Keratinocyte (primary cell): Measurements from ENCODE around the gene POMT1.

Experiments used
- CTCF ChIP-seq, 3 experiments: IDR thresholded peaks in 1 of 3; conservative IDR thresholded peaks in 1 of 3; optimal IDR thresholded peaks in 1 of 3; 2 replicates in 2 of 3; 3 replicates in 1 of 3; pipeline versions ENCODE3 to v1.5.1; 2011; ENCODE audit warnings: low read length in 3 of 3, mild to moderate bottlenecking in 3 of 3, moderate library complexity in 2 of 3, control low read depth in 1 of 3, inconsistent platforms in 1 of 3; ENCODE audit not compliant: insufficient read depth in 2 of 3; ENCODE audit errors: extremely low read depth in 1 of 3
- EZH2 ChIP-seq: IDR thresholded peaks from one replicate; pipeline ENCODE4 v1.6.1; 2012; ENCODE audit warnings: inconsistent platforms, mild to moderate bottlenecking, low read length, moderate library complexity

DNA sequence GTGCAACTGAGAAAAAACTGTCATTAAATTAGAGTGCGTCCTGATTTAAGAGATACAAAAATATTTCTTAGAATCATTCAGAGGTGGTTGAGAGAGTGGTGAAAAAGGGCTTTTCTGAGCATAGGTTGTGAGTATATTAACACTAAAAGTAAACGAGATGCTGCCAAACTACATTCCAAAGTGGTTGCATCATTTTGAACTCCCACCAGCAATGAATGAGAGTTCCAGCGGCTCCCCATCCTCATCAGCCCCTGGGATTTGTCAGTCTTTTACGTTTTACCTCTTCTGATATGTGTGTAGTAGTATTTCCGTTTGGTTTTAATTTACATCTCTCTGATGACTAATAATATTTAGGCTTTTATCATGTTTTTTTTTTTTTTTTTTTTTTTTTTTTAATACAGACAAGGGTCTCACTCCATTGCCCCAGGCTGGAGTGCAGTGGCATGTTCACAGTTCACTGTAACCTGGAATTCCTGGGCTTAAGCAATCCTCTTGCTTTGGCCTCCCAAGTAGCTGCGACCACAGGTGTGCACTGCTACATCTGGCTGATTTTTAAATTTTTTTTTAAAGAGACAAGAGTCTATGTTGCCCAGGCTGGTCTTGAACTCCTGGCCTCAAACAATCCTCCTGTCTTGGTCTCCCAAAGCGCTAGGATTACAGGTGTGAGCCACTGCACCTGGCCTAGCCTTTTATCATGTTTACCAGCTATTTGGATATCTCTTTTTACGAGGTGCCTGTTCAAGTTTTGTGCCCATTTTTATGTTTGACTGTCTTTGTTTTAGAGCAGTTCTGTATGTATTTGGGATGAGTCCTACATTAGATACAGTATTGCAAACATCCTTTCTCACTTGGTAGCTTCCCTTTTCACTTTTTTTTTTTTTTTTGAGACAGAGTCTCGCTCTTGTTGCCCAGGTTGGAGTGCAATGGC lies 59.6 kb downstream of the POMT1 start:
- no peak for TF ChIP-seq EZH2
- TF ChIP-seq CTCF (optimal IDR thresholded peaks at IDR 0.05 in 1 of 3, IDR thresholded peaks at IDR 0.05 in 1 of 3, conservative IDR thresholded peaks at IDR 0.05 in 1 of 3; ENCODE audit: extremely low read depth in 1 of 3, insufficient read depth in 2 of 3, low read length in 3 of 3): no peak
